Mucosa of descending colon (tissue), 3 donors: Measurements from ENCODE around the gene GLT8D2. TPM values are rescaled to one million over a fixed set of nuclear protein-coding genes. Genes with fewer than 3 reads are reported as not detected.
A peak's percentile ranks its signal among the peaks of the same experiment; 100 is the strongest.

Experiments
- ATAC-seq: fragments of 200-7000 bp; cut with Tn5 transposase; one replicate; pipeline ENCODE4 v1.9.1; 2020; ENCODE audit warnings: mild to moderate bottlenecking, moderate library complexity
- DNase-seq, 3 donors: peaks; one replicate each; pipeline ENCODE4 v3.0.0-alpha.2; 2020
- H3K36me3 ChIP-seq: fragments of 200-600 bp; one replicate; pipeline ENCODE4 v1.8.0; 2021; ENCODE audit warnings: low read depth, mild to moderate bottlenecking
- H3K4me1 ChIP-seq: fragments of 200-600 bp; one replicate; pipeline ENCODE4 v1.8.0; 2021; ENCODE audit warnings: low read depth, mild to moderate bottlenecking
- H3K4me3 ChIP-seq: fragments of 200-600 bp; one replicate; pipeline ENCODE4 v1.8.0; 2021; ENCODE audit warnings: mild to moderate bottlenecking
- H3K9me3 ChIP-seq: fragments of 200-600 bp; one replicate; pipeline ENCODE4 v1.8.0; 2021; ENCODE audit warnings: mild to moderate bottlenecking
- CTCF ChIP-seq: fragments of 200-600 bp; IDR thresholded peaks from one replicate; pipeline ENCODE4 v1.8.0; 2022; ENCODE audit warnings: antibody characterized with exemption, mild to moderate bottlenecking
- intact Hi-C, 2 donors: fragments of 100-400 bp; cut with DNase I in 1 of 2; cut with micrococcal nuclease in 1 of 2; formaldehyde crosslinking; loops; one replicate each; pipeline versions ENCODE4 v1.11.0 to v1.11.1; 2022; cut with DNase I, micrococcal nuclease
- total RNA-seq, 3 donors: library from RNA; stranded (reverse); fragmentation: NEBNext Ultra II Directional in 2 of 3; extraction: Animal tissue kit (Norgen Biotek cat#: 25700) in 2 of 3; gene quantifications; one replicate each; pipeline versions ENCODE4 v1.2.1 to v1.2.4, GENCODE V29; 2021 to 2023
- donor health status: DM: no; HTN: no; CAD: no; lungs with moderate emphysema.
- donor health status: DM: no; HTN: no; CAD: no.
- donor health status: DM: no; HTN: yes; CAD: no.

The GLT8D2 gene
- total RNA-seq, 3 donors from 2014 or later: 2.5 to 13.7 (median 4.4) TPM

- H3K4me3 ChIP-seq: no peak overlapping the region
- ATAC-seq: no peak
- no peaks in the 10 kb centered on the region for H3K4me1 ChIP-seq
- H3K9me3 ChIP-seq: no peaks in the 10 kb centered on the region
- intact Hi-C loops: no loop called here
- DNase-seq: no peak
- H3K36me3 ChIP-seq: no peaks in the 10 kb centered on the region
- TF ChIP-seq CTCF: no peak
Measured at GRCh38 chr12:103975368-103975767, 74.6 kb downstream of the GLT8D2 start.

- H3K36me3 ChIP-seq: no peaks in the 10 kb centered on the region
- H3K9me3 ChIP-seq: no peaks in the 10 kb centered on the region
- TF ChIP-seq CTCF: no peak
- intact Hi-C loops: no loop called here
- DNase-seq (no peak), ATAC-seq (no peak)
- H3K4me3 ChIP-seq: no peak overlapping the region
- no peaks in the 10 kb centered on the region for H3K4me1 ChIP-seq
Measured at GRCh38 chr12:103973909-103974308, 76.1 kb downstream of the GLT8D2 start.

- no peak for ATAC-seq
- TF ChIP-seq CTCF: no peak
- DNase-seq: no peak
- Histone ChIP-seq H3K36me3 (no peaks in the 10 kb centered on the region), H3K9me3 (no peaks in the 10 kb centered on the region), H3K4me3 (no peak overlapping the region), H3K4me1 (peaks cover 5% of the 10 kb centered on the region)
- intact Hi-C loops: no loop called here
Measured at GRCh38 chr12:103969391-103969790, 80.6 kb downstream of the GLT8D2 start.

GRCh38 chr12:103966736-103967135, 83.3 kb downstream of the GLT8D2 start:
- TF ChIP-seq CTCF: no peak
- Histone ChIP-seq H3K4me1 (peaks cover 8% of the 10 kb centered on the region), H3K4me3 (no peak overlapping the region), H3K9me3 (no peaks in the 10 kb centered on the region), H3K36me3 (no peaks in the 10 kb centered on the region)
- DNase-seq (no peak), ATAC-seq (no peak)
- intact Hi-C loops: no loop called here

- intact Hi-C loops: no loop called here
Measured at GRCh38 chr12:103965590-103966504, 84.1 kb downstream of the GLT8D2 start, which contains the start of gene TDG. Gene TDG, plus strand, starts transcription at chr12:103965872. Its CDS starts 166 bp downstream, at chr12:103966038.

More at GRCh38 chr12:103965590-103966504, 84.1 kb downstream of the GLT8D2 start, which contains the start of gene TDG:
- no peak for TF ChIP-seq CTCF
- peak; percentile 97 to 99 (median 97) for DNase-seq
- Histone ChIP-seq H3K9me3 (no peaks in the 10 kb centered on the region), H3K4me1 (peaks cover 8% of the 10 kb centered on the region), H3K36me3 (no peaks in the 10 kb centered on the region), H3K4me3 (peak within 1 kb of the TSS; percentile 69)
- peak; percentile 99 for ATAC-seq
